ENCODE measurements around the gene ZNF586. TPM values are rescaled to one million over a fixed set of nuclear protein-coding genes. Genes with fewer than 3 reads are reported as not detected.

The ZNF586 gene
- total and polyA plus RNA-seq, 10 of the 15 experiments (the other 5 are each of a cell fraction or from before 2014, with no cell fraction given), result 3.9 to 24.2 (median 15.0) TPM

DNA sequence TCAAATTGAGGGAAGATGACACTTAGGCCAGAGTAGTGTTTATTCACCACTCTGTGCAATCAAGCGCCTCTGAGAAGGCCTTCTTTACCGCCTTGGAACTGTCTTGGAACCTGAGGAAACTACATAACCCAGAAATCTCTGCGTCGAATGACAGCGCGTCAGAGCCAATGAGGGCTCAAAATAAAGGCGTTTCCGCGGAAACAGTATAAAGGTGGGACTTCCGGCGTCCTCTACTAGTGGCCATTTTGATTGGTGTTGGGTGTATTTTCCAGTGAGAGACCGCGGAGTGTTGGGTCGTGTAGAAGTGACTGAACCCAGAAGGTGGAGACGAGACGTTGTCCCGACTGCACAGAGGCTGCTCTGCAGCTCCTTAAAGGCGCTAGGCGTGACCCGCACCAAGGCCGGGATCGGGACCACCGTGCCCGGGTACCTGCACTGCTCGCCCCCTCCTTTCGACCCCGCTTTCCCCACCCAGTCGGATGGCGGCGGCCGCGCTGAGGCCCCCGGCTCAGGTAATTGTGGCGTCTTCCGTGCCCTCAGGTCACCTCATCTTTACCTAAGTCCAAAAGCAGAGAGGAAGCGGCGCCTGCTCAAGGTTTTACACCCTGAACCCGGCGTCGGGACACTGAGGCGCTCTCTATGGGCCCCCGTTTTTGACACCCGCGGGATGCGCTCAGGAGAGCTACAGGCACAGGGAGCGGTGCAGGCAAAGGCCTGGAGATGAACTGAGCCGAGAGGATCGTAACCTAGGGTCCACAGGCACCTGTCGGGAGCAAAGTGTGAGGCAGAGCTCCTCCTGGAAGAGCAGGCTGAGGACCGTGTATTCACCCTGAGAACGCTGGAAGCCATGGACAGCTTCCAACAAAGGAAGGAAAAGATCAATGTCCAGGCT, 22.6 kb upstream of the ZNF586 start, which contains the start of gene ZNF776 (continued):
- TF ChIP-seq ZBTB11 (CRISPR knock-in tag; IDR thresholded peaks at IDR 0.05) (no peak), BACH1 (IDR thresholded peaks at IDR 0.05; ENCODE audit: borderline replicate concordance) (no peak), MEF2B (IDR thresholded peaks at IDR 0.05; ENCODE audit: partially characterized antibody, poor library complexity, severe bottlenecking) (peak; percentile 15), CEBPB (IDR thresholded peaks at IDR 0.05; ENCODE audit: borderline replicate concordance in 1 of 2, low read depth in 2 of 2, low read length in 2 of 2) (no peak), POLR2AphosphoS5 (IDR thresholded peaks at IDR 0.05; ENCODE audit: low read length) (peak; percentile 92), TARDBP (IDR thresholded peaks at IDR 0.05; ENCODE audit: borderline replicate concordance) (no peak), STAT3 (IDR thresholded peaks at IDR 0.05; ENCODE audit: low read depth, low read length) (no peak), KAT2A (conservative IDR thresholded peaks at IDR 0.05; ENCODE audit: control insufficient read depth, low read depth, low read length) (no peak), TAF1 (IDR thresholded peaks at IDR 0.05; ENCODE audit: borderline replicate concordance, low read depth, low read length) (0 out of 2 replicates have a peak, but pooled peaks have one; percentile 28), SMAD1 (IDR thresholded peaks at IDR 0.05; ENCODE audit: low read depth, partially characterized antibody) (peak; percentile 32), ZNF207 (IDR thresholded peaks at IDR 0.05; ENCODE audit: borderline replicate concordance) (peak; percentile 76; the same call in 1 of the 2 replicates), ELK1 (IDR thresholded peaks at IDR 0.05; ENCODE audit: low read depth, low read length) (peak; percentile 61; the same call in 1 of the 2 replicates), MEF2A (IDR thresholded peaks at IDR 0.05; ENCODE audit: insufficient read depth, low read depth, low read length) (no peak), EP300 (IDR thresholded peaks at IDR 0.05; ENCODE audit: borderline replicate concordance in 1 of 2, control insufficient read depth in 1 of 2, low read depth in 2 of 2, low read length in 2 of 2) (no peak), RELB (IDR thresholded peaks at IDR 0.05; ENCODE audit: low read depth) (peak; percentile 41; the same call in 1 of the 2 replicates), SRF (IDR thresholded peaks at IDR 0.05; ENCODE audit: low read depth in 2 of 2, low read length in 2 of 2) (no peak)
- TF ChIP-seq, protein P1, sequence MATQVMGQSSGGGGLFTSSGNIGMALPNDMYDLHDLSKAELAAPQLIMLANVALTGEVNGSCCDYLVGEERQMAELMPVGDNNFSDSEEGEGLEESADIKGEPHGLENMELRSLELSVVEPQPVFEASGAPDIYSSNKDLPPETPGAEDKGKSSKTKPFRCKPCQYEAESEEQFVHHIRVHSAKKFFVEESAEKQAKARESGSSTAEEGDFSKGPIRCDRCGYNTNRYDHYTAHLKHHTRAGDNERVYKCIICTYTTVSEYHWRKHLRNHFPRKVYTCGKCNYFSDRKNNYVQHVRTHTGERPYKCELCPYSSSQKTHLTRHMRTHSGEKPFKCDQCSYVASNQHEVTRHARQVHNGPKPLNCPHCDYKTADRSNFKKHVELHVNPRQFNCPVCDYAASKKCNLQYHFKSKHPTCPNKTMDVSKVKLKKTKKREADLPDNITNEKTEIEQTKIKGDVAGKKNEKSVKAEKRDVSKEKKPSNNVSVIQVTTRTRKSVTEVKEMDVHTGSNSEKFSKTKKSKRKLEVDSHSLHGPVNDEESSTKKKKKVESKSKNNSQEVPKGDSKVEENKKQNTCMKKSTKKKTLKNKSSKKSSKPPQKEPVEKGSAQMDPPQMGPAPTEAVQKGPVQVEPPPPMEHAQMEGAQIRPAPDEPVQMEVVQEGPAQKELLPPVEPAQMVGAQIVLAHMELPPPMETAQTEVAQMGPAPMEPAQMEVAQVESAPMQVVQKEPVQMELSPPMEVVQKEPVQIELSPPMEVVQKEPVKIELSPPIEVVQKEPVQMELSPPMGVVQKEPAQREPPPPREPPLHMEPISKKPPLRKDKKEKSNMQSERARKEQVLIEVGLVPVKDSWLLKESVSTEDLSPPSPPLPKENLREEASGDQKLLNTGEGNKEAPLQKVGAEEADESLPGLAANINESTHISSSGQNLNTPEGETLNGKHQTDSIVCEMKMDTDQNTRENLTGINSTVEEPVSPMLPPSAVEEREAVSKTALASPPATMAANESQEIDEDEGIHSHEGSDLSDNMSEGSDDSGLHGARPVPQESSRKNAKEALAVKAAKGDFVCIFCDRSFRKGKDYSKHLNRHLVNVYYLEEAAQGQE (IDR thresholded peaks at IDR 0.05; ENCODE audit: low read depth, low read length), result no peak
